HCT116 (cell line): Measurements from ENCODE around the gene VSIG4. TPM values are rescaled to one million over a fixed set of nuclear protein-coding genes. Genes with fewer than 3 reads are reported as not detected.

Experiments used
- ATAC-seq: fragments of 200-7000 bp; cut with Tn5 transposase; 2 replicates; pipeline ENCODE4 v1.9.1; 2020; ENCODE audit warnings: mild to moderate bottlenecking, moderate library complexity
- BruUV-seq: library from RNA; stranded (reverse); fragments of 400-500 nt; replicated peaks from 2 replicates; lab custom pipeline; 2021; lab: Mats Ljungman, UMichigan
- CTCF ChIA-PET: fragments of 300-600 bp; sonication (Branson Sonifier 250); formaldehyde crosslinking; loops from one replicate; lab custom pipeline; 2021; ENCODE audit warnings: antibody characterized with exemption; lab: Charles Lee
- POLR2A ChIA-PET: fragments of 300-600, 350-600 bp; sonication (Branson Sonifier 250); formaldehyde crosslinking; loops from one replicate; lab custom pipeline; 2021; ENCODE audit warnings: antibody characterized with exemption; lab: Charles Lee
- RAD21 ChIA-PET, 2 experiments: fragments of 300-600 bp; sonication (Branson Sonifier 250); formaldehyde crosslinking; loops; one replicate each; lab custom pipeline; 2023; ENCODE audit warnings: low total read pairs in 2 of 2; ENCODE audit not compliant: uncharacterized antibody in 2 of 2, unreplicated experiment in 2 of 2, low non-redundant PET in 1 of 2; lab: Charles Lee
- DNase-seq: peaks from one replicate; pipeline ENCODE4 v3.0.0-alpha.2; 2010; ENCODE audit warnings: low read depth, low spot score
- H2AFZ ChIP-seq: fragments of 200-600 bp; shearing (Covaris generic), sonication (generic); 2 replicates; pipeline ENCODE4 v1.6.1; 2017; ENCODE audit warnings: low read depth, mixed run types, mixed read lengths, antibody characterized with exemption, low read length; ENCODE audit not compliant: poor library complexity, severe bottlenecking
- H3K27ac ChIP-seq: 2 replicates; pipeline ENCODE4 v1.5.1; 2012; ENCODE audit warnings: low read depth, low read length
- H3K27me3 ChIP-seq: fragments of 200-600 bp; sonication (generic); 2 replicates; pipeline ENCODE4 v1.6.1; 2016; ENCODE audit warnings: mixed run types, low read length, mixed read lengths; ENCODE audit not compliant: insufficient read depth
- H3K36me3 ChIP-seq, 2 experiments: fragments of 200-500 bp in 1 of 2; fragments of 200-600 bp in 1 of 2; sonication (Bioruptor generic) in 1 of 2; sonication (generic) in 1 of 2; 2 replicates each; pipeline versions ENCODE4 v1.5.1 to v1.6.1; 2014 to 2016; ENCODE audit warnings: low read length in 2 of 2, inconsistent platforms in 1 of 2, mixed read lengths in 1 of 2, mixed run types in 1 of 2; ENCODE audit not compliant: insufficient read depth in 2 of 2, control insufficient read depth in 1 of 2
- H3K4me1 ChIP-seq, 2 experiments: fragments of 200-600 bp in 1 of 2; sonication (generic) in 1 of 2; 2 replicates each; pipeline versions ENCODE4 v1.5.1 to v1.6.1; 2012 to 2017; ENCODE audit warnings: low read length in 2 of 2, inconsistent platforms in 1 of 2, mild to moderate bottlenecking in 1 of 2, mixed read lengths in 1 of 2, mixed run types in 1 of 2, moderate library complexity in 1 of 2; ENCODE audit not compliant: insufficient read depth in 2 of 2, control insufficient read depth in 1 of 2
- H3K4me2 ChIP-seq: fragments of 200-600 bp; sonication (generic); 2 replicates; pipeline ENCODE4 v1.6.1; 2017; ENCODE audit warnings: mixed run types, low read length, mixed read lengths
- H3K4me3 ChIP-seq, 2 experiments: fragments of 200-600 bp in 1 of 2; sonication (generic) in 1 of 2; replicated peaks in 1 of 2; 2 replicates each; pipeline ENCODE4 v1.5.1; 2011 to 2016; ENCODE audit warnings: low read length in 2 of 2, control low read depth in 1 of 2, low read depth in 1 of 2, mild to moderate bottlenecking in 1 of 2, mixed read lengths in 1 of 2, mixed run types in 1 of 2
- H3K79me2 ChIP-seq: fragments of 200-600 bp; sonication (generic); 2 replicates; pipeline ENCODE4 v1.6.1; 2017; ENCODE audit warnings: mild to moderate bottlenecking, mixed run types, low read length, moderate library complexity, mixed read lengths; ENCODE audit not compliant: insufficient read depth
- H3K9ac ChIP-seq: fragments of 200-600 bp; sonication (generic); 2 replicates; pipeline ENCODE4 v1.6.1; 2016; ENCODE audit warnings: low read length, mixed read lengths
- H3K9me2 ChIP-seq: fragments of 200-600 bp; sonication (generic), shearing (Covaris generic); 2 replicates; pipeline ENCODE4 v1.6.1; 2017; ENCODE audit warnings: mixed run types, mild to moderate bottlenecking, moderate library complexity; ENCODE audit not compliant: insufficient read depth
- H3K9me3 ChIP-seq, 2 experiments: fragments of 200-500 bp in 1 of 2; fragments of 200-600 bp in 1 of 2; sonication (Bioruptor generic) in 1 of 2; sonication (generic) in 1 of 2; 2 replicates each; pipeline ENCODE4 v1.6.1; 2014 to 2017; ENCODE audit warnings: low read length in 2 of 2, mixed read lengths in 2 of 2, inconsistent platforms in 1 of 2, low read depth in 1 of 2, mild to moderate bottlenecking in 1 of 2, mixed run types in 1 of 2, moderate library complexity in 1 of 2; ENCODE audit not compliant: control insufficient read depth in 1 of 2, insufficient read depth in 1 of 2
- H4K20me1 ChIP-seq: fragments of 200-600 bp; sonication (generic), shearing (Covaris generic); 2 replicates; pipeline ENCODE4 v1.6.1; 2017; ENCODE audit warnings: mixed run types, mild to moderate bottlenecking, moderate library complexity; ENCODE audit not compliant: insufficient read depth
- CBX3 ChIP-seq: IDR thresholded peaks from 2 replicates; pipeline ENCODE4 v1.6.1; 2012; ENCODE audit warnings: low read depth
- EGR1 ChIP-seq: IDR thresholded peaks from 2 replicates; pipeline ENCODE4 v1.6.1; 2012; ENCODE audit warnings: low read depth
- ELF1 ChIP-seq: IDR thresholded peaks from 2 replicates; pipeline ENCODE4 v1.6.1; 2012; ENCODE audit warnings: low read depth, borderline replicate concordance
- EZH2phosphoT487 ChIP-seq: fragments of 200-600 bp; IDR thresholded peaks from 2 replicates; pipeline ENCODE4 v1.6.1; 2018; ENCODE audit warnings: antibody characterized with exemption, borderline replicate concordance
- JUND ChIP-seq: IDR thresholded peaks from 2 replicates; pipeline ENCODE4 v1.6.1; 2012
- POLR2A ChIP-seq: IDR thresholded peaks from 2 replicates; pipeline ENCODE4 v1.7.0; 2011; ENCODE audit warnings: borderline replicate concordance; ENCODE audit not compliant: insufficient read depth, insufficient read length; ENCODE audit errors: extremely low read depth
- POLR2AphosphoS5 ChIP-seq: IDR thresholded peaks from 2 replicates; pipeline ENCODE4 v1.6.1; 2011; ENCODE audit warnings: mild to moderate bottlenecking, low read depth, low read length, moderate library complexity
- RAD21 ChIP-seq: IDR thresholded peaks from 2 replicates; pipeline ENCODE4 v1.6.1; 2012; ENCODE audit warnings: low read depth, mild to moderate bottlenecking
- SIN3A ChIP-seq: IDR thresholded peaks from 2 replicates; pipeline ENCODE4 v1.6.1; 2012; ENCODE audit warnings: low read depth
- SRF ChIP-seq: IDR thresholded peaks from 2 replicates; pipeline ENCODE4 v1.6.1; 2012; ENCODE audit warnings: low read depth
- YY1 ChIP-seq: IDR thresholded peaks from 2 replicates; pipeline ENCODE4 v1.6.1; 2011; ENCODE audit warnings: low read length, low read depth, moderate library complexity, mild to moderate bottlenecking; ENCODE audit not compliant: insufficient replicate concordance; ENCODE audit errors: extremely low read depth
- ZNF274 ChIP-seq: fragments of 200-500 bp; sonication (Bioruptor generic); IDR thresholded peaks from 2 replicates; pipeline ENCODE4 v1.6.1; 2014; ENCODE audit warnings: mild to moderate bottlenecking, low read depth, low read length, inconsistent platforms
- intact Hi-C: fragments of 100-400 bp; cut with micrococcal nuclease; formaldehyde crosslinking; loops from 2 replicates; pipeline ENCODE4 v1.10.0; 2022
- total RNA-seq: library from RNA; stranded (reverse); gene quantifications from one replicate; pipeline ENCODE4 v1.2.1, GENCODE V29; 2021; ENCODE audit not compliant: unreplicated experiment
- TF ChIP-seq, protein P1 (sequence below): IDR thresholded peaks from 2 replicates; pipeline ENCODE4 v1.6.1; 2012
- TF ChIP-seq, protein P2 (sequence below): IDR thresholded peaks from 2 replicates; pipeline ENCODE4 v1.6.1; 2012
- TF ChIP-seq, protein P3 (sequence below), 3 experiments: fragments of 200-600 bp in 1 of 3; sonication (generic) in 1 of 3; IDR thresholded peaks in 2 of 3; conservative IDR thresholded peaks in 1 of 3; 2 replicates each; pipeline ENCODE4 v1.5.1; 2012 to 2017; ENCODE audit warnings: low read depth in 2 of 3, low read length in 2 of 3, antibody characterized with exemption in 1 of 3, borderline replicate concordance in 1 of 3, control low read depth in 1 of 3, mild to moderate bottlenecking in 1 of 3, mixed read lengths in 1 of 3, mixed run types in 1 of 3, moderate library complexity in 1 of 3; ENCODE audit not compliant: insufficient read depth in 1 of 3

The VSIG4 gene
- total RNA-seq, 1 experiment from 2014 or later, result 0.59 TPM

DNA sequence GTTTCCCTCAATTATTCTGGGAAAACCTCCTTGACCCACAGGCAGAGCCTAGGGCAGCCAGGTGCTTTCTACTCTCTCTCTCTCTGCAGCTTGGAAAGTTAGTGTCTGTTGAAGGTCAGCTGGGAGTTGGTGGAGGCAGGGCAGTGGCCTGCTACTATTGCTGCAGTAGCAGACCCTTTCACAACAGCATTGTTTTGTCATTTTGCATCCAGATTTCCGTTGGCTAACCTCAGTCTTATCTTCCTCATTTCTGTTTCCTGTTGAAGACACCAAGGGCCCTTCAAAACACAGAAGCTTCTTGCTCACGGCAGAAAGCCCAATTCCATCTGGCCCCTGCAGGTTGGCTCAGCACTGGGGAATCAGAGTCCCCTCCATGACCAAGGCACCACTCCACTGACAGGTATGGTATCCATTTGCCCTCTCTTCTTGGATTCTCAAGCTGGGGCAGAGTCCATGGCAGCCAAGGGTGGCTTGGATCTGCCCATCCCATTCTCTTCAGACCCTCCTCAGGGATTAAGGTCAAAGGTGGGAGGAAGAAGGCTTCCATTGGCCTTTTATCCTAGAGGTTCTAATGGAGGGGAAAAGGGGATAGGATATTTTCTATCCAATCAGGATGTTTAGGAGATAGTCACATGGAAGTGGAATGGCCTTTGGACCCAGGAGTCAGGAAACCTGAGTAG, 24.6 kb downstream of the VSIG4 start:
- H3K79me2 ChIP-seq, result no peaks in the 10 kb centered on the region
- H4K20me1 ChIP-seq, result no peaks in the 10 kb centered on the region
- peaks cover 2 to 8% of the 10 kb centered on the region in 2 experiments; a peak in 2 of 4 replicates for H3K4me1 ChIP-seq
- no peak for TF ChIP-seq CBX3
- no peak for TF ChIP-seq SRF
- TF ChIP-seq EGR1, result no peak
- no peak for TF ChIP-seq YY1
- TF ChIP-seq, protein P1, sequence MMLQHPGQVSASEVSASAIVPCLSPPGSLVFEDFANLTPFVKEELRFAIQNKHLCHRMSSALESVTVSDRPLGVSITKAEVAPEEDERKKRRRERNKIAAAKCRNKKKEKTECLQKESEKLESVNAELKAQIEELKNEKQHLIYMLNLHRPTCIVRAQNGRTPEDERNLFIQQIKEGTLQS, result no peak
- TF ChIP-seq ZNF274, result no peak
- TF ChIP-seq JUND, result no peak
- no peak for TF ChIP-seq SIN3A
- TF ChIP-seq POLR2A, result no peak
- TF ChIP-seq POLR2AphosphoS5, result no peak
- TF ChIP-seq, protein P2, sequence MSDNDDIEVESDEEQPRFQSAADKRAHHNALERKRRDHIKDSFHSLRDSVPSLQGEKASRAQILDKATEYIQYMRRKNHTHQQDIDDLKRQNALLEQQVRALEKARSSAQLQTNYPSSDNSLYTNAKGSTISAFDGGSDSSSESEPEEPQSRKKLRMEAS, result no peak
- no peak for TF ChIP-seq EZH2phosphoT487
- H3K9me2 ChIP-seq, result no peaks in the 10 kb centered on the region
- no peak overlapping the region for H2AFZ ChIP-seq
- H3K4me3 ChIP-seq, result no peak overlapping the region
- H3K4me2 ChIP-seq, result no peak overlapping the region
- CTCF ChIA-PET, result no interaction called here
- no peak for ATAC-seq
- no peaks in the 10 kb centered on the region for H3K27me3 ChIP-seq
- no peaks in the 10 kb centered on the region for H3K36me3 ChIP-seq
- BruUV-seq, result no TSS peak
- RAD21 ChIA-PET, result no interaction called here
- H3K9ac ChIP-seq, result no peak overlapping the region
- no peaks in the 10 kb centered on the region for H3K9me3 ChIP-seq
- no peak for DNase-seq
- POLR2A ChIA-PET, result no interaction called here
- H3K27ac ChIP-seq, result no peak overlapping the region
- intact Hi-C loops, result no loop called here

GRCh38 chrX:66014556-66014955, 25.3 kb downstream of the VSIG4 start:
- H3K4me2 ChIP-seq, result no peak overlapping the region
- H3K4me1 ChIP-seq, result peaks cover 2 to 8% of the 10 kb centered on the region in 2 experiments; a peak in 2 of 4 replicates
- no peaks in the 10 kb centered on the region for H4K20me1 ChIP-seq
- DNase-seq (no peak), ATAC-seq (no peak)
- H3K9me3 ChIP-seq, result no peaks in the 10 kb centered on the region
- H3K4me3 ChIP-seq, result no peak overlapping the region
- CTCF ChIA-PET, result no interaction called here
- no TSS peak for BruUV-seq
- no peaks in the 10 kb centered on the region for H3K79me2 ChIP-seq
- H3K9me2 ChIP-seq, result no peaks in the 10 kb centered on the region
- intact Hi-C loops, result no loop called here
- no peaks in the 10 kb centered on the region for H3K27me3 ChIP-seq
- no peak overlapping the region for H3K27ac ChIP-seq
- RAD21 ChIA-PET, result no interaction called here
- no peaks in the 10 kb centered on the region for H3K36me3 ChIP-seq
- POLR2A ChIA-PET, result no interaction called here
- no peak overlapping the region for H3K9ac ChIP-seq
- H2AFZ ChIP-seq, result no peak overlapping the region
- TF ChIP-seq, protein P3, sequence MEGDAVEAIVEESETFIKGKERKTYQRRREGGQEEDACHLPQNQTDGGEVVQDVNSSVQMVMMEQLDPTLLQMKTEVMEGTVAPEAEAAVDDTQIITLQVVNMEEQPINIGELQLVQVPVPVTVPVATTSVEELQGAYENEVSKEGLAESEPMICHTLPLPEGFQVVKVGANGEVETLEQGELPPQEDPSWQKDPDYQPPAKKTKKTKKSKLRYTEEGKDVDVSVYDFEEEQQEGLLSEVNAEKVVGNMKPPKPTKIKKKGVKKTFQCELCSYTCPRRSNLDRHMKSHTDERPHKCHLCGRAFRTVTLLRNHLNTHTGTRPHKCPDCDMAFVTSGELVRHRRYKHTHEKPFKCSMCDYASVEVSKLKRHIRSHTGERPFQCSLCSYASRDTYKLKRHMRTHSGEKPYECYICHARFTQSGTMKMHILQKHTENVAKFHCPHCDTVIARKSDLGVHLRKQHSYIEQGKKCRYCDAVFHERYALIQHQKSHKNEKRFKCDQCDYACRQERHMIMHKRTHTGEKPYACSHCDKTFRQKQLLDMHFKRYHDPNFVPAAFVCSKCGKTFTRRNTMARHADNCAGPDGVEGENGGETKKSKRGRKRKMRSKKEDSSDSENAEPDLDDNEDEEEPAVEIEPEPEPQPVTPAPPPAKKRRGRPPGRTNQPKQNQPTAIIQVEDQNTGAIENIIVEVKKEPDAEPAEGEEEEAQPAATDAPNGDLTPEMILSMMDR (IDR thresholded peaks at IDR 0.05 in 2 of 3, conservative IDR thresholded peaks at IDR 0.05 in 1 of 3; ENCODE audit: borderline replicate concordance in 1 of 3, insufficient read depth in 1 of 3, low read depth in 2 of 3, low read length in 2 of 3), result no peak
- TF ChIP-seq CBX3 (no peak), SRF (no peak), ELF1 (no peak), RAD21 (no peak), ZNF274 (no peak), EZH2phosphoT487 (no peak), JUND (no peak), EGR1 (no peak)
